ENCODE data around the gene SUFU. TPM values are rescaled to one million over a fixed set of nuclear protein-coding genes. Genes with fewer than 3 reads are reported as not detected.
"Not testable (repeated sequence)": the region's sequence is repeated elsewhere in the genome, so short reads cannot be mapped to it uniquely, and the experiment has no call there.

SUFU gene
- total RNA-seq, 1 donor from 2014 or later = 7.4 TPM

- no peak for DNase-seq
These were observed 23.4 kb upstream of the SUFU start for GRCh38 chr10:102480396-102480795.

DNA sequence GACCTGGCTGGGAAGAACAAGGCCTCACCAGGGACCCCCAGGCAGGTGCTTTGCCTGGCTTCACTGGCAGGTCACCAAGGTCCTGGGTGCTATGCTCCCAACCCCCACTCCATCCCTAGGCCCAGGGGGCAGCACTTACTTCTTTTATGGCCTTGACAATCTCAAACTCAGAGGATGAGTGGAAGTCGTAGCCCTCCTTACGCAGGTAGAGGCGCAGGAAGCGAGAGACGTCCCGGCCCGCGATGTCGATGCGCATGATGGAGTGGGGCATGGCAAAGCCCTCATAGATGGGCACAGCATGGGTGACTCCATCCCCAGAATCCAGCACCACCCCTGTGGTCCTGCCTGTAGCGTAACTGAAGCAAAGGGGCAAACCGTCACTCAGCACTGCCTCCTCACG, 19.8 kb upstream of the SUFU start:
- no peak for DNase-seq

DNA sequence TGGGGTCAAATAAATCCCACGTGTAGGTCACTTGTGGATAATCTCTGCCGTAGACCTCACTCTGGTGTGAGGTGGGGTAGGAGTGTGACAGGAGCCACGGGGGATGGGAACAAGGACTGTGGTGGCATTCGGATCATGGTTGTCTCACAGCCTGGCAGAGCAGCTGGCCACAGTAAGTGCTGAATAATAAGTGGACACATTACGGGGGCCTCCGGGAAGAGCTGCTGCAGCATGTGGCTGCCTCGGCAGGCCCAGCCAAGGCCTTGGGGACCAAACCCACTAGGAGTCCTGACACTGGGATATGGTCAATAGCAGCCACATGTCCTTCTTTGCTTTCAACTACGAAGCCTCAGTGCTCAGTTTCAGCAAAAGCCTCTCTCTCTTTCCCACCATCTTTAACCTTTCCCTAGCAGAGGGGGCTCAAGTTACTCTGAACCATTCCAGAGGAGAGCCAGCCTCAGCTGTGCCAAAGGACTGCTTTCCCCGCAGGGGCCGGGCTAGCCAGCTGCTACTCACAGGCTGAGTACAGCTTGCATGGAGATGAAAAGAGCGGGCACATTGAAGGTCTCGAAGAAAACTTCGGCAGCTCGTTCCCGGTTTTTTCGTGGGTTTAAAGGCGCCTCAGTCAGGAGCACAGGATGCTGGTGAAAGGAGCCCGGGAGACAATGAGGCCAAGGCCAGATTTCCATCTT, 18.5 kb upstream of the SUFU start:
- no peak for DNase-seq

- DNase-seq = no peak
These were observed 12.6 kb upstream of the SUFU start for GRCh38 chr10:102491136-102491535.

- DNase-seq = no peak
These were observed 11.3 kb upstream of the SUFU start for GRCh38 chr10:102492344-102492939.

- no peak for DNase-seq
These were observed 10.8 kb upstream of the SUFU start for GRCh38 chr10:102492983-102493382.

DNA sequence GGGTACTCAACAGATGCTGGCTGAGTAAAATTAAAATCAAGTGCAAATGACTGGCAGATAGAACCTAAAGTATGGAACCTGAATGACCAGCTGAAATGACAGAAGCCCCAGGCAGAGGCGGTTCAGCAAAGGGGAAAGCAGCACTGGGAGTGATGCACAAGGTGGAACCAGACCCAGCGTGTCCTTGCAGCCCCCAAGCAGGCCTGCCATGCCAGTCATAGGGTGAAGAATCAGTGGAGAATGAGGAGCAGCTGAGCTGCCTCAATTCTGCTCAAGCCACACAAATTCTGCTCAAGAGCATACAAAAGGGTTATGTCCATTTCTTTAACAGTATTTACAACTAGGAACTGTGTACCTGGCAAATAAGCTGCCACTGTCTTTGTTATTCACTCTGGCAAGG, 10.0 kb upstream of the SUFU start:
- DNase-seq = no peak

- no peak for DNase-seq
These were observed 6.2 kb upstream of the SUFU start for GRCh38 chr10:102497545-102497944.

DNA sequence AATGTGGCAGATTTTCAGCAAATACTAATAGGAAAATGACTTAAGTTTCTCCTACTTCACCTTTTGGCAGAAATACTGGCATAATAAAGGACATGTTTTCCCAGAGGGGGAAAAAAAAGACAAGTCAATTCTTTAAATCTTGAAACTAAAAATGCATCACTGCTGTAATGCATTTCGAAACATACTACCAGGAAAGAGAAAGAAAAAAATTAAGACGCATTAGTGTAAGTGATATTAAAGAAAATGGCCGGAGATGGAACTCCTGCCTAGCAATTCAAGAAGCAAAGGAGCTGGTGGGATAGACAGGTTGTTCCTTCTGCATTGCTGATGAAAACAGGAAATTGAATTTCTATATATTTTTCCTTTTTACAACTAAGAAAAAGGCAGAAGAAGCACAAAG, 4.4 kb upstream of the SUFU start:
- DNase-seq = no peak

DNA sequence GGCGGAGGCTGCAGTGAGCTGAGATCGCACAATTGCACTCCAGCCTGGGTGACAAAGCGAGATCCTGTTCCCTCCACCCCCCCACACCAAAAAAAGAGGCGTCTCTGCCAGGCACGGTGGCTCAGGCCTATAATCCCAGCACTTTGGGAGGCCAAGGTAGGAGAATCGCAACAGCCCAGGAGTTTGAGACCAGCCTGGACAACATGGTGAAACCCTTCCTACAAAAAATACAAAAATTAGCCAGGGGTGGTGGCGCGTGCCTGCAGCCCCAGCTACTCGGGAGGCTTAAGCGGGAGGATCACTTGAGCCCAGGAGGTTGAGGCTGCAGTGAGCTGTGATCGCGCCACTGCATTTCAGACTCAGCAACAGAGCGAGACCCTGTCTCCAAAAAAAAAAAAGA, 3.1 kb upstream of the SUFU start:
- not testable (repeated sequence) for DNase-seq

DNA sequence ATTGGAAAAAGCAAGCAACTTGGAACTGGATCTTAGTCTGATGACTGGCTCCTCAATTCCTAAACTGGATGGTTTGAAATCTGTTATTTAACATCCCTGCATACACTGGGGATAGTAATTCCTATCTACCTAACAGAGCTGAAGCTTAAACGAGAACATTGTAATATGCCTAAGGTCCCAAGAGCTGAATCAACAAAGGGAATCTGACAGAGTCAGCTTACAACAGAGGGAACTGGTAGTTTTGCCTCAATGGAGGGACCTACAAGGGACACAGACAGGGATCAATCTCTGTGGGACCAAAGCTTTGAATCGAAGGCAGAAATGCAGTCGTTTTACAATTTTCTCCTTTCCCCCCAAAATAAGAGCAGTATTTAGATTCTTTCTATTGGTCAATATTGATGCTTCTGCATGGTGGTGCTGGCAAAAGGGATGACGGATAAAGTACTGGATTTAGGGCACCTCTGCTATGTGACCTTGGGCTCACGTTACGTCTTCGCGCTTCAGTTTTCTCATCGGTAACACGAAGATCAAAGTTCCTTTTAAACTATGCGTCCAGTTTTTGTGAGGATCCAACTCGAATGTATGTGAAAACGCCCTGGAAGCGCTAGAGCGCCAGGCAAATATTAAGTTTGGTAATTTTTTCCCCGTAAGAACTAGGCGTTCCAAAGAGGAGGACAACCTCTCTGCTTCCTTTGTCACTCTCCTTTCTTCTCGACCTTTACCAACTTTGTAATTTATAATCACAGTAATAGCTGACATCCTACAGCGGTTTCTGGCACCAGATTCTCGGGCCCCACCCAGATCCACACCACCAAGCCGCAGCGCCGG, 2.4 kb upstream of the SUFU start:
- peak; percentile 66 for DNase-seq

GRCh38 chr10:102502029-102502336, 1.8 kb upstream of the SUFU start:
- peak; percentile 99 for DNase-seq

DNA sequence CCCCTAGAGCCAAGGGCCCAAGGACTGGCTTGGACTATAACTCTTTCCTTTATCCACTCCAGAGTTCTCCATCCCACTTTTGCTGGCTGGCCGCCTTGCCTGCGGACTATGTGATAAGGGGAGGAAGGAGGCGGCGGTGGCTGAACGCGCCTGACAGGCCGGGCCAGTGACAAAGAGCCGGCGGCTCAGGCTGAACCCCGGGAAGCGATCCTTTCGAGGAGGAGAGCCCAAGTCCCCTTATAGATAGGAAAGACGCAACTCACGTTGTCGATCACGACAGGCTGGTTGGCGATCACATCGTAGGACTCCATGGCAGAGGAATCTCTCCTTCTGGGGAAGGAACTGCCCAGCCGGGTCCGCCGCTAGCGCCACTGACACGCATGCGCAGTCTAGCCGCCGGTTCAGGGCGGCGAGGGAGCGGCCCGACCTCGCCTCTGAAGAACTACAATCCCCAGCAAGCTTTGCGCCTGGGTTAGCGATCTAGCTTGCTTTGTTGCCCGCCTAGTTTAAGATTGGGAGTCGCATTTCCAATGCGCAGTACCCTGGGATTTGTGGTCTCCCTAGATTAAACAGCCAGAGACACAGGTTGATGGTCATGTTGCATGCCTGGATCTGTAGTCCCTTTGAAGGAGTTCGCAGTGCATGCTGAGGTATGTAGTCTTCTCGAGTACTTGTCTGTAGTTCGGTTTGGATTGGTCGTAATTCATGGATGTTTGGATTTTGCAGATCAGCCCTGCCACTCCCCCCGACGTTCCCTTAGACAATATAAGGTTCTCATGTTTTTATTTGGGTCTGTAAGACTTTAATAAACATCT, 1.2 kb upstream of the SUFU start, which contains the start of gene ACTR1A:
Gene ACTR1A, minus strand, starts transcription at position 376 of the 815 bp plus-strand sequence. Its CDS starts 65 bp downstream, at position 311.
- peak; percentile 98 for DNase-seq

DNA sequence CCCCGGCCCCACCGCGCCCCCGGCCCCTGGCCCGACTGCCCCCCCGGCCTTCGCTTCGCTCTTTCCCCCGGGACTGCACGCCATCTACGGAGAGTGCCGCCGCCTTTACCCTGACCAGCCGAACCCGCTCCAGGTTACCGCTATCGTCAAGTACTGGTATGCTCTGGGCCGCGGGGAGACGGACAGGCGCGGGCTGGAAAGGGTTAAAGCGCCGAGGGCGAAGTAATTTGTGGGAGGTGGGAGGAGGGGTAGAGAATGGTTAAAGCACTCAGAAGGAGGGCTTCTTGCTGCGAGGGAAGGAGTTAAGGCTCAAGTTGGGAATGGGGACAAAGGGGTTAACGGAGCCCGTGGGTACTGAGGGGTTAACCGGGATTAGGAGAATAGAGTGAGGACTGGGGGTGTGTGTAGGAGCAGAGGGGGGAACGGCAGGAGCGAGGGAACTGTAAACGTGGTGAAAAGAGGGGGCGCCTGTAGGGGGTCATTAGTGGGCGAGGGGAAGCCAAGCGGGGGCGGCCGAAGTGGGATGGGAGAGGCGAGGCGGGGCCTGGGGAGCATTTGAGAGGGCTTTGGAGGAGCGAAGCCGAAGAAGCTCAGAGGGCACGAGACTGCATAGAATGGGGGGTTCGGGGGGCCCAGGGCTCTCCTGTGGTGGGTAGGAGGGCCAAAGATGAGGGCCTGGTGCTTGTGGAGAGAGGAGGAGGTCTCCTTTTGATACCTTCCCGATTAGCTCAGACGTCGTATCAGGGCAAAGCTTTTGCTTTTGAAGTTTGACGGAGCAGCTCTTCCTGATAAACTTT, 605 bp downstream of the SUFU start:
- peak; percentile 30 for DNase-seq

- no peak for DNase-seq
These were observed 1.2 kb downstream of the SUFU start for GRCh38 chr10:102504976-102505300.

- DNase-seq = no peak
These were observed 1.8 kb downstream of the SUFU start for GRCh38 chr10:102505462-102506115.

DNA sequence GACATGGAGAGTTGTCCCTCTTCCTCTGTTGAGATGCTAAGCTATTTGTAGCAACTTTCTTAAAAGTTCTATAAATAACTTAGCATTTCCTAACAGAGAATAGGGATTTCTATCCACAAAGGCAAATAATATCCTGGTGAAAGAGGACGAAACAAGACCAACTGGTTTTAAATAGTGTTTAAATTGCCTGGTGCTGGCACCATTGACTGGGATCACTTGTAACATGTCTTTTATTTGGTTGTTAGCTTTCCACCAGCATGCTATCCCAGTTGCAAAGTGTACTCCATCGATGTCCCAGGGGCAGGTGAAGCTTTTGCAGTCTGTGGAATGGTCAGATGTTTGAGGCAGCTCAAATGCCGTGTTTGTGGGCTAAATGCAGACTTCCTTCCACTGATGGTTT, 3.7 kb downstream of the SUFU start:
- DNase-seq = no peak

- no peak for DNase-seq
These were observed 4.7 kb downstream of the SUFU start for GRCh38 chr10:102508506-102508905.

DNA sequence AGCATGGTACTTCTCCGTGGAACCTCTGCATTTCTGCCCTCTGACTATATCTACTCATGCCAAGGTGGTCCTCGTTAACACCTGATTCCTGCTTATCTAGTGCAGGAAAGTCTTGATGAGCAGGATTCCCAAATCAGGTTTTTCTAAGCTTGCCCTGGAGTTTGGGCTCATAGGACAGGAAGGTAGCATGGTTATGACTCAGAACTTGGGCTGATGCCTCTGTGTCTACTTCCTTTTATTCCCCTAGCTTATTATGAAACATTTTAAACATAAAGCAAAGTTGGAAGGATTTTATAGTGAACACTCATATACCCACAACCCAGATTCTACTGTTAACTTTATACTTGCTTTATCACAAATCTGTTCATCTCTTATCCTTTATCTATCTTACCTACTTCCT, 5.6 kb downstream of the SUFU start:
- no peak for DNase-seq

GRCh38 chr10:102511583-102512274, 8.0 kb downstream of the SUFU start:
- peak; percentile 53 for DNase-seq

Measured in skin of body (tissue), 2 donors.